Activated B cell treated with CpG ODN at 0.5 μM for 24 hours (primary cell): ENCODE results near the gene MTHFD2L. TPM values are rescaled to one million over a fixed set of nuclear protein-coding genes. Genes with fewer than 3 reads are reported as not detected.

Source experiments
- ATAC-seq: fragments of 200-7000 bp; cut with Tn5 transposase; one replicate; pipeline ENCODE4 v1.10.0; 2021; ENCODE audit warnings: low read depth, mild to moderate bottlenecking, moderate library complexity
- CTCF ChIA-PET: fragments of 350-600 bp; sonication (Branson Sonifier 250); formaldehyde crosslinking; loops from one replicate; lab custom pipeline; 2021; ENCODE audit warnings: antibody characterized with exemption; lab: Charles Lee
- POLR2A ChIA-PET: fragments of 350-600 bp; sonication (Branson Sonifier 250); formaldehyde crosslinking; loops from one replicate; lab custom pipeline; 2021; ENCODE audit warnings: antibody characterized with exemption; lab: Charles Lee
- DNase-seq: peaks from one replicate; pipeline ENCODE4 v3.0.0; 2022
- H3K27ac Mint-ChIP-seq: one replicate; pipeline ENCODE4 v1.8.0; 2020; ENCODE audit warnings: mixed read lengths
- H3K27me3 Mint-ChIP-seq: one replicate; pipeline ENCODE4 v1.8.0; 2021; ENCODE audit warnings: mixed read lengths
- H3K36me3 Mint-ChIP-seq: one replicate; pipeline ENCODE4 v1.8.0; 2021; ENCODE audit warnings: low read depth, mixed read lengths
- H3K4me1 Mint-ChIP-seq: one replicate; pipeline ENCODE4 v1.8.0; 2021; ENCODE audit warnings: mixed read lengths
- H3K4me3 Mint-ChIP-seq: one replicate; pipeline ENCODE4 v1.8.0; 2020; ENCODE audit warnings: mild to moderate bottlenecking, mixed read lengths
- H3K9me3 Mint-ChIP-seq: one replicate; pipeline ENCODE4 v1.8.0; 2020; ENCODE audit warnings: mixed read lengths
- intact Hi-C: fragments of 100-400 bp; cut with micrococcal nuclease; formaldehyde crosslinking; loops from one replicate; pipeline ENCODE4 v1.15.1; 2024
- total RNA-seq: library from RNA; stranded (reverse); gene quantifications from 2 replicates; pipeline ENCODE4 v1.2.3, GENCODE V29; 2022
- TF ChIP-seq, protein P1 (sequence below): fragments of 200-600 bp; IDR thresholded peaks from one replicate; pipeline ENCODE4 v1.8.0; 2022; ENCODE audit warnings: antibody characterized with exemption, mild to moderate bottlenecking

The MTHFD2L gene
- total RNA-seq, 1 donor from 2014 or later = 14.3 TPM

DNA sequence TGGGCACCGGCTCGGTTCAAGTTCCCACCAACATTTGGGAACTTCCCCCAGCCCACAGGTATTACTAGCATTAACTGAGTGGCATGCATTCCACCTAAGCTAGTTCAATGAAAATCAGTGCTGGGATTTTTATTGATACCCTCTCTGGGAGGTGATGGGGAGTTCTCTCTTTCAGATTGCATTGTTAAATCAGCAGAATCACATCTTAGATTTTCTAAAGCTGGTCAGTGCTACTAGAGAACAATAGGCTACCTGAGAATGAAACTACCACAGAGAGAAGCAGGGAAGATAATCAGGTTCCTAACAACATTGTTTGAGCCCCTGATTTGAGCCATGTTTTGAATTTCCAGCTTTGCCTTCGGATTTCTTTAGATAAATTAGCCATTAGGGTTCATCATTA, 166.3 kb downstream of the MTHFD2L start:
- DNase-seq (no peak), ATAC-seq (no peak)
- ChIA-PET CTCF (no interaction called here), POLR2A (no interaction called here)
- no peaks in the 10 kb centered on the region for H3K4me1 Mint-ChIP-seq
- H3K27me3 Mint-ChIP-seq = peaks cover 32% of the 10 kb centered on the region
- intact Hi-C loops = no loop called here
- H3K4me3 Mint-ChIP-seq = no peak overlapping the region
- H3K36me3 Mint-ChIP-seq = no peaks in the 10 kb centered on the region
- H3K27ac Mint-ChIP-seq = no peak overlapping the region
- H3K9me3 Mint-ChIP-seq = no peaks in the 10 kb centered on the region
- TF ChIP-seq, protein P1, sequence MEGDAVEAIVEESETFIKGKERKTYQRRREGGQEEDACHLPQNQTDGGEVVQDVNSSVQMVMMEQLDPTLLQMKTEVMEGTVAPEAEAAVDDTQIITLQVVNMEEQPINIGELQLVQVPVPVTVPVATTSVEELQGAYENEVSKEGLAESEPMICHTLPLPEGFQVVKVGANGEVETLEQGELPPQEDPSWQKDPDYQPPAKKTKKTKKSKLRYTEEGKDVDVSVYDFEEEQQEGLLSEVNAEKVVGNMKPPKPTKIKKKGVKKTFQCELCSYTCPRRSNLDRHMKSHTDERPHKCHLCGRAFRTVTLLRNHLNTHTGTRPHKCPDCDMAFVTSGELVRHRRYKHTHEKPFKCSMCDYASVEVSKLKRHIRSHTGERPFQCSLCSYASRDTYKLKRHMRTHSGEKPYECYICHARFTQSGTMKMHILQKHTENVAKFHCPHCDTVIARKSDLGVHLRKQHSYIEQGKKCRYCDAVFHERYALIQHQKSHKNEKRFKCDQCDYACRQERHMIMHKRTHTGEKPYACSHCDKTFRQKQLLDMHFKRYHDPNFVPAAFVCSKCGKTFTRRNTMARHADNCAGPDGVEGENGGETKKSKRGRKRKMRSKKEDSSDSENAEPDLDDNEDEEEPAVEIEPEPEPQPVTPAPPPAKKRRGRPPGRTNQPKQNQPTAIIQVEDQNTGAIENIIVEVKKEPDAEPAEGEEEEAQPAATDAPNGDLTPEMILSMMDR = no peak

DNA sequence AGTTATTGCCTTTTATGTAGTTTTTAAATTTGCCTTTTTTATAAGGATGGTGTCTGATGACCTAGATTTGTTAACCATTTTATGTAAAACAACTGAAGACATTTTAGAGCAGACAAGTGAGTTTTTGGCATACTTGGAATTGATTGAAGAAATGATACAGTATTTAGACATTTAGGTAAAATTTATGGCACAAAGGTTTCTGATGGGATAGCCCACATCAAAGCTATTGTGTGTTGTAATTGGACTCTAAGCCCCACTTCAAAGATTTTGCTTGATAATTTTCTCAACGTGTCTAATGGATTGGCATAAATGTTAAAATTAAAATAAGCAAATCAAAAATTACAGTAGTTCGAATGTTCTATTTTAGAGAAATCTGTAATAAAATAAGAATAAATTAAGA, 168.0 kb downstream of the MTHFD2L start:
- TF ChIP-seq, protein P1 = no peak
- peaks cover 28% of the 10 kb centered on the region for H3K27me3 Mint-ChIP-seq
- no peak overlapping the region for H3K4me3 Mint-ChIP-seq
- POLR2A ChIA-PET = no interaction called here
- H3K27ac Mint-ChIP-seq = no peak overlapping the region
- H3K4me1 Mint-ChIP-seq = no peaks in the 10 kb centered on the region
- no peaks in the 10 kb centered on the region for H3K36me3 Mint-ChIP-seq
- intact Hi-C loops = no loop called here
- ATAC-seq (no peak), DNase-seq (no peak)
- H3K9me3 Mint-ChIP-seq = no peaks in the 10 kb centered on the region
- CTCF ChIA-PET = no interaction called here

DNA sequence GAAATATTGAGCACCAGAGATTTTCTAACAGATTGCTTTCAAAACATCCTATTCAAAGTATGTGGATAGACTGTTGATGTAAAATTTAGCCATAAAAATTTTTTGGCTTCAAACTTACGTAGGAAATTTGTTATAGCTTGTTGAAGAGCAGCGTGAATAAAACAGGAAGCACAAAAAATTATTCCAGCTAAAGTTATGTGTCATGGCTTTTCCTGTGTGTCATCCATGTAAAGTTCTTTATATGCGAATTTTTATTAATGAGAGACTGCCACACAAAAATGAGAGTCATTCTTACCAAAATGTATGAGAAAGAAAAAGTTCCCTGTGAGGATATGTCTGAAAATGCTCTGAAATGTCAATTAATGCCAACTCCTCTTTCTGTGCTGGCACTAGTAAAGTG, 169.8 kb downstream of the MTHFD2L start:
- intact Hi-C loops = no loop called here
- Mint-ChIP-seq H3K4me3 (no peak overlapping the region), H3K36me3 (no peaks in the 10 kb centered on the region), H3K9me3 (no peaks in the 10 kb centered on the region), H3K27ac (no peak overlapping the region), H3K4me1 (no peaks in the 10 kb centered on the region), H3K27me3 (peaks cover 21% of the 10 kb centered on the region)
- DNase-seq (no peak), ATAC-seq (no peak)
- POLR2A ChIA-PET = no interaction called here
- CTCF ChIA-PET = no interaction called here
- TF ChIP-seq, protein P1 = no peak

DNA sequence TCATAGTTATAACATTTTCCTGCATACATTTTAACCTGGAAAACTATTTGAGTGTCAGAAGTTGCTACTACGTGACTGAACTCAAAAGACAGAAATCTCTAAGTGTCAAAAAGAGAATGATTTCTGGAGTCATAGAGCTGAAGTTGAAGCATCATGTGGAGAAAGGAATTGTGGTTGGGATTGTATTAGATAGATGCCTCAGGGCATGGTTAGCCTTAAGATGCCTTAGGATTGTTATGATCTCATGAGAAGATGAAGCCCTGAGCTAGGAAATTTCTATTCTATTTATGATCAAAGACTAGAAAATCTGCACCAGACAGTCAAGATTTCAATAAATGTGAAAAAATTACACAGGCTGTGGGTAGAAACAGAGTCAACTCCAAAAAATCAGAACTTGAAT, 170.6 kb downstream of the MTHFD2L start:
- Mint-ChIP-seq H3K27me3 (peaks cover 17% of the 10 kb centered on the region), H3K27ac (no peak overlapping the region), H3K36me3 (no peaks in the 10 kb centered on the region), H3K9me3 (no peaks in the 10 kb centered on the region), H3K4me1 (no peaks in the 10 kb centered on the region), H3K4me3 (no peak overlapping the region)
- ChIA-PET POLR2A (no interaction called here), CTCF (no interaction called here)
- ATAC-seq (no peak), DNase-seq (no peak)
- TF ChIP-seq, protein P1 = no peak
- intact Hi-C loops = no loop called here

DNA sequence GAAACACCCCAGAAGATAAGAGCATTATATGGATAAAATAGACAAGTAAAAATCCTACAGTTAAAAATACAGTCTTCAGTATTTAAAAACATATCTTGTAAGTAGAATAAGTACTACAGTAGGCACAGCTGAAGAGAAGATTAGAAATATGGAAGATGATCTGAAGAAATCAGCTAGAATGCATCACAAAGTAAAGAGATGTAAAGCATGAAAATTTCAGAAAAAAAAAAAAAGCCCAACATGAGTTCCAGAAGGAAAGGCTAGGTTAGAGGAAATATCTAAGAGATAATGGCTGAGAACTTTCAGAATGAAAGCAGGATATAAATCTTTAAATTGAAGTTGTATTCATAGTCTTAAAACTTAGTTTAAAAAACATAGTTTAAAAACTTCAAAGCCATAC, 171.4 kb downstream of the MTHFD2L start:
- Mint-ChIP-seq H3K4me3 (no peak overlapping the region), H3K27ac (no peak overlapping the region), H3K36me3 (no peaks in the 10 kb centered on the region), H3K4me1 (no peaks in the 10 kb centered on the region), H3K27me3 (peaks cover 13% of the 10 kb centered on the region), H3K9me3 (no peaks in the 10 kb centered on the region)
- no peak for DNase-seq
- CTCF ChIA-PET = no interaction called here
- intact Hi-C loops = no loop called here
- TF ChIP-seq, protein P1 = no peak
- ATAC-seq = no peak
- POLR2A ChIA-PET = no interaction called here
